T-helper 1 cell treated with Interleukin-12 subunit alpha and Interleukin-12 subunit beta and Interleukin-4 antibody, amounts not matched to agents 30 μg/mL and 1 μg/mL, for 36 hours (primary cell): ENCODE results near the gene TNFAIP8L3.

Experiments
- H3K27ac Mint-ChIP-seq: one replicate; pipeline ENCODE4 v1.8.0; 2021; ENCODE audit warnings: mild to moderate bottlenecking, mixed read lengths
- H3K27me3 Mint-ChIP-seq: one replicate; pipeline ENCODE4 v1.8.0; 2021; ENCODE audit warnings: low read depth, mixed read lengths
- H3K36me3 Mint-ChIP-seq: one replicate; pipeline ENCODE4 v1.8.0; 2021; ENCODE audit warnings: low read depth, mixed read lengths
- H3K4me1 Mint-ChIP-seq: one replicate; pipeline ENCODE4 v1.8.0; 2021; ENCODE audit warnings: low read depth, mixed read lengths
- H3K4me3 Mint-ChIP-seq: one replicate; pipeline ENCODE4 v1.8.0; 2021; ENCODE audit warnings: mild to moderate bottlenecking, moderate library complexity, mixed read lengths
- H3K9me3 Mint-ChIP-seq: one replicate; pipeline ENCODE4 v1.8.0; 2021; ENCODE audit warnings: mixed read lengths

TNFAIP8L3 gene

DNA sequence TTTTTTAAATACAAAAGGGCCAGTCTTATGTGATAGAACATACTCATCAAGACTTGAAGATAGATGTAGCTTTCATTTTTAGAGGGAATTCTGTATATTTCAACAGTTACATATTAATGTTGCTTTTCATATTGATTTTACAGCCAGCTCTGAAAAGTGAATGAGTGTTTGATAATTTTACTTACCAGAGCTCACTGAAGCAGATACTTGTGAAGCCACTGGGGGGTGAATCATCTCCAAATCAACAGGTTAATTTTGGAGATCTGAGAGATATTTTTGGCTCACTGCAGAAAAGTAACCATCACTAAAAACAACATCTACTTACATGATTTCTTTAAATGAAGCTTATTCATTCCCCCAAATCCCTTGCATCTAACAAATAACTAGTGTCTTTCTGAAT, 24.7 kb downstream of the TNFAIP8L3 start:
- no peak overlapping the region for H3K4me3 Mint-ChIP-seq
- no peaks in the 10 kb centered on the region for H3K36me3 Mint-ChIP-seq
- peaks cover 6% of the 10 kb centered on the region for H3K4me1 Mint-ChIP-seq
- H3K27me3 Mint-ChIP-seq: no peaks in the 10 kb centered on the region
- no peaks in the 10 kb centered on the region for H3K9me3 Mint-ChIP-seq
- no peak overlapping the region for H3K27ac Mint-ChIP-seq

DNA sequence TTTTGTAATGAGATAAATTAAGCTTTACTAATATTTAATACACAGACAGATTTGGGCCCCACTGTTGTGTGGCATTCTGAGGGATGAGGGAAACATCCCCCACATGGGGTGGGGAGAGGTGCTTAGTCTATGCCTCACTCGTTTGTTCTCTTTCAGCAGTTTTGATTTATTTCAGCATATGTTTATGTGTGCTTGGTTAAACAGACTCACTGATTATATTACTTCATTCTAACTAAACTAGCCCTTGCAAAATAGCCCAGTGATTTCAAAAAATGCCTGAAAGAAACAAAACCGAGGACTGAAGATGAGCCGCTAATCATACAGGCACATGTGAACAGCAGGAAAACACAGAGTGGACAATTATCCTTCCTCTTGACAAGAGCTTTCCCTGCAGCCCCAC, 27.2 kb downstream of the TNFAIP8L3 start:
- H3K36me3 Mint-ChIP-seq: no peaks in the 10 kb centered on the region
- no peak overlapping the region for H3K27ac Mint-ChIP-seq
- H3K27me3 Mint-ChIP-seq: peaks cover 10% of the 10 kb centered on the region
- no peak overlapping the region for H3K4me3 Mint-ChIP-seq
- H3K9me3 Mint-ChIP-seq: no peaks in the 10 kb centered on the region
- H3K4me1 Mint-ChIP-seq: peaks cover 6% of the 10 kb centered on the region

DNA sequence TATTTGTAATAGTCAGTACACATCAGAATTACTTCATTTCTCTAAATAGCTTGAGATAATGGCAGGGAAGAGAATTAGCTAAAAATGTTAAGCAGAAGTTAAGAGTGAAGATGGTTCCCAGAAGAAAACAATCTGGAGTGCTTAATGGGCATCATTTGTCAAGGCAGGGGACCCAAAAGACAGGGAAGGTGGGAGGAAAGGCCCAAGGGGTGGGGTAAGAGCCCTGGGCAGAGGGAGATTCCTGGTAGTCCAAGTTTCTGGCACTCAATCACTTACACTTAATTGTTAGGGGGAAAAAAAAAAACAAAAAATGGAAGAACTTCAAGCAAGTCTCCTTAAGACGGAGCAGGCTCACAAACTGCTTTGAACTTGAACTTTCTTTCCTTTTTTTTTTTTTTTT, 28.9 kb downstream of the TNFAIP8L3 start:
- no peak overlapping the region for H3K27ac Mint-ChIP-seq
- H3K36me3 Mint-ChIP-seq: no peaks in the 10 kb centered on the region
- no peaks in the 10 kb centered on the region for H3K4me1 Mint-ChIP-seq
- no peaks in the 10 kb centered on the region for H3K9me3 Mint-ChIP-seq
- peaks cover 10% of the 10 kb centered on the region for H3K27me3 Mint-ChIP-seq
- H3K4me3 Mint-ChIP-seq: no peak overlapping the region

DNA sequence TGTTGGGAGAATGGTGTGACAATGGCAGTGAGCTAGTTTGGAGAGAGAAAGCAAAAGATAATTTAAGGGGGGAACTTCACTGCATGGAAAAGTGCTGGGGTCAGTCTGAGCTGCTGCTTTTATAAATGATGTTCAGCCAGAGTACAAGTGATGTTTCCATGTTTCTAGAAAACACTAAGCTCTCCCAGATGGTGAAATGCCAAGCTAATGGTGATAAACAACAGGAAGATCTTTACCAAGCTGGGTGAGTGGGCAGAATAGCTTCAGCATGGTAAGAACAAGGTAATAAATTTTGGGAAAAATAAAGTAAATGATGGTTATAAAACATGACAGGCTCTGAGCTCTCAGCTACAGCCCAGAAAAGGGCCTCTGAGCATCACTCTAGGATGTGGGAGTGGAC, 29.4 kb downstream of the TNFAIP8L3 start:
- Mint-ChIP-seq H3K4me1 (no peaks in the 10 kb centered on the region), H3K27ac (no peak overlapping the region), H3K4me3 (no peak overlapping the region), H3K9me3 (no peaks in the 10 kb centered on the region), H3K36me3 (no peaks in the 10 kb centered on the region), H3K27me3 (peaks cover 13% of the 10 kb centered on the region)

DNA sequence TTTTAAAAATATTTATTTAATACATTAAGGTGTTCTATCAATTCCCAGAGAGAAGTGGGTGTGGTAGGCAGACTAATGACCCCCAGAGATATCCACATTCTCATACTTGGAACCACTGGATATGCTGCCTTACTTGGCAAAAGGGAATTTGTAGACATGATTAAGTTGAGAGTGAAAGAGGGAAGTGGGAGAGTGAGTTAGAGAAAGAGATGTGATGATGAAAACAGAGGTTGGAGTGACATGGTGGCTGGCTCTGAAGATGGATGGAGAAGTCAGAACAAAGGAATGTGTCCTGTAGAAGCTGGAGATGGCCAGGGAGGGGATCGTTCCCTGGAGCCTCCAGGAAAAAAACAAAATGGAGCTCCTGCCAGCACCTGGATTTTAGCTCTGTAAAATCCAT, 32.0 kb downstream of the TNFAIP8L3 start:
- H3K27me3 Mint-ChIP-seq: peaks cover 19% of the 10 kb centered on the region
- H3K27ac Mint-ChIP-seq: no peak overlapping the region
- H3K9me3 Mint-ChIP-seq: no peaks in the 10 kb centered on the region
- no peak overlapping the region for H3K4me3 Mint-ChIP-seq
- H3K36me3 Mint-ChIP-seq: no peaks in the 10 kb centered on the region
- no peaks in the 10 kb centered on the region for H3K4me1 Mint-ChIP-seq

DNA sequence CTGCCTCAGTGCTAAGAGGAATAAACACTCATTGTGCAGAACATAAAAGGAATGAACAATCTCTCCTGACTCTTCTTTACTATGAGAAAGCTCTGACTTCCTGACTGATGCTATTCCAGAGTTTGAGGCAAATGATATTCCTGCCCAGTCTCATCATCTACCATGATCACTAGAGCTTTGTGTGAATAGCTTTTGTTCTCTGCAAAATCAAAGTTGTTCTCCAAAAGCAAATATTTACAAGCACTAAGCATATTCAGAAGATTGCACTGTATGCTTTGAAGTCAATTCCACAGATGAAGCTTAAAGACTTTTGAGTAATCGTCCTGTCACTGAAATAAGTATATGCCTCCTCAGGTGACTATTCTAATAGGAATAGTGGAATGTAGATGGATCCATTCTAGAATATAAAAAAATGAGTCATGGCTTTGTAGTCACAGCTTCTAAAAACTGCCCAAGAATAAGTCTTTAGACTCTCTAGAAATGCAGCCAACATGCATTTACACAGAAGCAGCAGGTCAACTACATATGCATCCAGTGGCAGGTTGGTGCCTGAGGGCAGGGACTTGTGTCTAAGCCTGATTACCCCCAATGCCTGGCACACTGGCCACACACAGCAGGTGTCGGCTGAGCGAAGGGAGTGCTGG, 34.6 kb downstream of the TNFAIP8L3 start:
- Mint-ChIP-seq H3K9me3 (no peaks in the 10 kb centered on the region), H3K27me3 (peaks cover 27% of the 10 kb centered on the region), H3K4me1 (no peaks in the 10 kb centered on the region), H3K4me3 (no peak overlapping the region), H3K27ac (no peak overlapping the region), H3K36me3 (no peaks in the 10 kb centered on the region)

DNA sequence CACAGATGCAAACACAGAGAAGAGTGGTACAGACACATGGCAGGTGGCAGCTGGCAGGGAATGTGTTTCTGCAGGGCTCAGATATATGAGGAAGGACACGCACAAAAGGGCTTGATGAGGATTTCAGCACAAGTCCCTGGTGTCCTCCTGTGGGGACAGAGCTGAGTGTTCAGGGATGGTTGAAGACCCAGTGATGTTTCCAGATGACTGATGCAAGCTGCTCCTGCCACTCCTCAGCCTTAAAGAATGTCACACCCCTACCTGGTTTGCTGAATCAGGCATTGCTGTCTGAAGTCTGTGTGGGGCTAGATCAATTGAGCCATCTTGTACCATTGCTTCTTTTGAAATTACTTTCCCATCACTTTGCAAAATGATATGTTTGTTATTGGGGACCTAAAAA, 40.2 kb downstream of the TNFAIP8L3 start:
- H3K36me3 Mint-ChIP-seq: no peaks in the 10 kb centered on the region
- H3K27me3 Mint-ChIP-seq: peaks cover 22% of the 10 kb centered on the region
- H3K4me1 Mint-ChIP-seq: no peaks in the 10 kb centered on the region
- no peaks in the 10 kb centered on the region for H3K9me3 Mint-ChIP-seq
- no peak overlapping the region for H3K27ac Mint-ChIP-seq
- H3K4me3 Mint-ChIP-seq: no peak overlapping the region

DNA sequence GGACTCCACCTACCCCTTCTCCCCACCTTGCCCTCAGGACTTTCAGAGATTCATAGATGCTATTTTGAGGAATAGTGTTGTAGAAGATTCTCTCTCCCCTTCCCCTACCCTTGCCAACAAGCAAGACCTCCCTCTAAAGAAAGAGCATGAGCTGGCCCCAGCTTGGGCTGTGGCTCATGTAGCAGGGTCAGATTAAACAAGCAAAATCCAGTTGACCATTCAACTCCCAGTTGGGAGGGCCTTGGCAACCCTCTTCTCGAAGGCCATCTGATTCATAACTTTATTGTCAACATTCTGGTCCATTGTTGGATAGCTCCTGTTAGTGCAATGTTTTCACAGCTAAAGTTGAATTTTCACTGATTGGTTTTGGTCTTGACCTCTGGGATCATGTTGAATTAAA, 41.1 kb downstream of the TNFAIP8L3 start:
- H3K9me3 Mint-ChIP-seq: no peaks in the 10 kb centered on the region
- H3K27ac Mint-ChIP-seq: no peak overlapping the region
- H3K4me3 Mint-ChIP-seq: no peak overlapping the region
- H3K4me1 Mint-ChIP-seq: no peaks in the 10 kb centered on the region
- no peaks in the 10 kb centered on the region for H3K36me3 Mint-ChIP-seq
- peaks cover 22% of the 10 kb centered on the region for H3K27me3 Mint-ChIP-seq

DNA sequence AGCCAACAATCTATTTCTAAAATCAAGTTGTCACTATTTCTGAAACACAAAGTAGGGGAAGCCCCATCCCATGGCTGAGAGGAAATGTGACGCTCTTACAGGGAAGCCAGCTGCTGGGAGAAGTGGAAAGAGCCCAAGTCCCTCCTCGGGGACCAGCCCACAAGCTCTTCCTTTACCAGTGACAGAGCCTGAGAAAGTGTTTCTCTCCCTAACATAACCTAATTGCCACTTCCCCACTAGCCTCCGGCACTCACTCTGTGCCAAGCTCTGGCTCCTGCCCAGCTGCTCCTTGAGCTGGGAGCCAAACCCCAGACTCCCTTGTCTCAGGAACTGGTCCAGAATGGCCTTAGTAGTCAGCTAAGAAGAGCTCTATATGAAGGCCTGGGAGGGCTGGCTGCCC, 42.9 kb downstream of the TNFAIP8L3 start:
- H3K9me3 Mint-ChIP-seq: no peaks in the 10 kb centered on the region
- H3K4me3 Mint-ChIP-seq: no peak overlapping the region
- H3K36me3 Mint-ChIP-seq: no peaks in the 10 kb centered on the region
- peaks cover 20% of the 10 kb centered on the region for H3K27me3 Mint-ChIP-seq
- no peaks in the 10 kb centered on the region for H3K4me1 Mint-ChIP-seq
- no peak overlapping the region for H3K27ac Mint-ChIP-seq

DNA sequence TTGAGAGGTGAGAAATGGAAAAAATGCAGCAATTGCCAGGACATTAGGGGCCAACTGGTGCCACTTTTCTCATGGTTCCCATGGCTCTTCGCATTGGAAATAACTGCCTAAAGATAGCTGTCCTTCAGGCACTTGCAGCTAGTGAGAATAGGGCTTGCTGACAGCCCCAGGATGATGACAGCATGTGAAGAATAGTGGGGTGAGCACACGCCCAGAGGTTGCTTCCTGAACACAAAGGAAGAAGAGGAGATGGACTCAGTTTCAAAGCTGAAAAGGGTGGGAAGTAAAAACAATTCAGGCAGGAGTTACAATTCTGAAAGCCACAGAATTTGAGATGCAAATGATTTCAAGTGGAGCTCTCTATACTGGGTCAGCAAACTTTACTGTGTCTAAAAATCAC, 45.6 kb downstream of the TNFAIP8L3 start:
- H3K9me3 Mint-ChIP-seq: no peaks in the 10 kb centered on the region
- peaks cover 13% of the 10 kb centered on the region for H3K27me3 Mint-ChIP-seq
- H3K36me3 Mint-ChIP-seq: no peaks in the 10 kb centered on the region
- H3K4me3 Mint-ChIP-seq: no peak overlapping the region
- no peaks in the 10 kb centered on the region for H3K4me1 Mint-ChIP-seq
- no peak overlapping the region for H3K27ac Mint-ChIP-seq

DNA sequence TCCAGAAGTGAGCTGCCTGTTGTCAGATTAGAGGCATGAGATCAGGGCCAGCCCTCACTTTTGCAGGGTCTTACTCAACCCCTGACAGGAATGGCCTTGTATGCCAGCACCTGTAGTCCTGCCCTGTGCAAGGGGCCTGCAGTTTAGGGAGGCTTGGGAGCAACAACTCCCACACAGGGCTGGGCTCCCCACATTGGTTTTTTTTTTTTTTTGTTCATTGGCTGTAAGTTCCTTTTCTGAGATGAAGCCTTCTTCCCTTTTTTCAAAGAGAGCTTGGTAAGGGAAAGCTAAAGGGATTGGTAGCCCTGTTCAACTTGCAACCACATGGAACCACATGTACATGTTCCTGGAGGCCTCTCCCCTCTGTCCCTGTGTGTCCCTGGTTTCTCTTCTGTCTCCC, 46.4 kb downstream of the TNFAIP8L3 start:
- Mint-ChIP-seq H3K9me3 (no peaks in the 10 kb centered on the region), H3K4me1 (no peaks in the 10 kb centered on the region), H3K4me3 (no peak overlapping the region), H3K27me3 (peaks cover 15% of the 10 kb centered on the region), H3K36me3 (no peaks in the 10 kb centered on the region), H3K27ac (no peak overlapping the region)

DNA sequence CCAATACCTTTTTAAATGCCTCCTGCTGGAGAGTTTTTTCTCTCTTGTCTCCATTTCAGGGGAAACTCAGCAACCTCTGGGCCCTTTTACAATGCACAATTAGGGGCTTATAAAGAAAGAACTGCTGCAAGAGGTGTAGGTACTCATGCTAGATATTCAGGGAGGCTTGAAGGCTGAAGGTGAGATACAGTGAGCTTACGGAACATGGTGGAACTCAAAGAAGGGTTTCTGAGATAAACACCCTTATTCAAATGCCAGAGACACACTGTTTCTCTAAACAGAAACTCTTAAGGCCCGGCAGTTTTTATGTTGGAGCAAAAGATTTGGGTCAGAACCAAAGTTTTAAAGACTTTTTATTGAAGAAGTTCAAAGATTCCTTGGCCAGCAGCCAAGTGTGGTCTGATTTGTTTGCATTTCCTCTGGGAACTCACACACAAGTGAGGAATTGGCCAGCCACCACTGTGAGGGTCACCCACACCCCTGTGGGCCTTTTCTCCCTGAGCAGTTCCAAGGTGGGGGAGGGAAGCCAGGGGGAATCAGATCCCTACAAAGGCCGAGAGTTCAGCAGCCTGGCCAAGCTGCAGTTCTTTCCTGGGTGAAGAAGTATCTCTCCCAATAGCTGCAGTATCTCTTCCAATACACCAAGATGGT, 47.8 kb downstream of the TNFAIP8L3 start:
- H3K4me3 Mint-ChIP-seq: no peak overlapping the region
- no peaks in the 10 kb centered on the region for H3K9me3 Mint-ChIP-seq
- no peak overlapping the region for H3K27ac Mint-ChIP-seq
- H3K36me3 Mint-ChIP-seq: no peaks in the 10 kb centered on the region
- peaks cover 12% of the 10 kb centered on the region for H3K27me3 Mint-ChIP-seq
- H3K4me1 Mint-ChIP-seq: no peaks in the 10 kb centered on the region

DNA sequence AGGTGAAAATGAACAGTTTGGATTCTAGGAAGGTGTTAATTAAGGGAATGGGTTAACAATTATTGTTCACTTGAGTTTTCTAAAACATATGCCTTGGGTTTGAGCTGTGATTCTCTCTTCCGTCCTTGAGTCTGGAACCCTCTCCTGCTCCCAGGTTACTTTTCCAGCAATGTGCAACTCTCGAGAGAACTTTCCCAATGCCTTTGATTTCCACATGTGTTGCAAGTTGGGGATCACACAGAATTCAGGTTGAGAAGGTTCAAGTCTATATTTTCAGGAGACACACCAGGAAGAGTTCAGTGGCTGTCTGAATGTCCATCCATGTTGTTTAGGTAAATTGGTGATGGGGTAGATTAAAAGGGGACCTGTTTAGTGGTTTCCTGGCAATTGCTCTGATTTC, 48.7 kb downstream of the TNFAIP8L3 start:
- Mint-ChIP-seq H3K36me3 (no peaks in the 10 kb centered on the region), H3K9me3 (no peaks in the 10 kb centered on the region)

DNA sequence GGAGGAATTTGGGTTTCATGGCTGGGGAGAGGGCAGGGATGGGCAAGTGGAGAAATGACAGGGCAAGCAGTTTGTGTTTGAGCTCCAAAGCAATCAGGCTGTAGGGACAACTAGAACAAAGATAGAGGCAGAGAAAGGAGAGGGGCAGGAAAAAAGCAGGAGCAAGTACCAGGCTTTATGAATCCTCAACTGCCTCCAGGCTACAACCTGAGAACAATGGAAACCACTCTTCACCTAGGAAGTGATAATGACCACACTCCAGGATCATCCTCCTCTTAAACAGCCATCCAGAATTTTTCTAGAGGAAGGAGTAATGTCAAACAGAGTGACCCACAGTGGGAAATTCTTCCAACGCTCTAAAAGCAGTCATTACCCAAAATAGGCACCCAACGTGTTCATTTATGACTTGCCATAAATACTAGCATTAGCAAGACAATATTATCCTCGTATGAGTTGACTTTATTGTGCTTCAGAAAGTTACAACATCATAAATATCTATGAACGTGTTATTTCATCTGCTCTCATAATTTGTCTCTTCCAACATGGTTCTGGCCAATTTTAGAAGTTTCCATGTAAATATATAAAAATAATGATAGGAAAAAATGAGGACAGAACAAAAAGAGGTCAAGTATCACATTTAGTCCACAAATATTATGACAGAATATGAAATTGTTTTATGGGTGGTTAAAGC, 50.5 kb downstream of the TNFAIP8L3 start:
- Mint-ChIP-seq H3K36me3 (no peaks in the 10 kb centered on the region), H3K27me3 (peaks cover 6% of the 10 kb centered on the region), H3K4me3 (no peak overlapping the region), H3K4me1 (no peaks in the 10 kb centered on the region), H3K9me3 (no peaks in the 10 kb centered on the region), H3K27ac (no peak overlapping the region)

More for the DNA sequence above, 48.7 kb downstream of the TNFAIP8L3 start:
- H3K4me1 Mint-ChIP-seq: no peaks in the 10 kb centered on the region
- peaks cover 6% of the 10 kb centered on the region for H3K27me3 Mint-ChIP-seq
- no peak overlapping the region for H3K27ac Mint-ChIP-seq
- no peak overlapping the region for H3K4me3 Mint-ChIP-seq

DNA sequence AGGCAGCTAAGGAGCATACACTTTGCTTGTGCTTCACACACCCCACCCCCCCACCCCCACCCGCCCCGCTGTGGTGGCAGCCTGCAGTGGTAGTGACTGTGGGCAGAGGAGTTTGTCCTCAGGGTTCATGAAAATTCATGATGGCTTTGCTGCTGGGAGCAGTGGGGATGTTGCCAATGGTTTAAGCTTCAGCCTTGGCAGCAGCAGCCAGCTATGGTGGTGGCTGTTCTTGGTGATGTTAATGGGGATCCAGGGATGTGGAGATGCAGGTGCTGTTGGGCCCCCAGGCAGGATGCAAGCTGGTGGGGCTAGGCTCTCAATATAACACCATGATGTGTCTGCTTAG, 55.8 kb downstream of the TNFAIP8L3 start:
- H3K4me3 Mint-ChIP-seq: no peak overlapping the region
- no peak overlapping the region for H3K27ac Mint-ChIP-seq
- peaks cover 4% of the 10 kb centered on the region for H3K27me3 Mint-ChIP-seq
- no peaks in the 10 kb centered on the region for H3K36me3 Mint-ChIP-seq
- H3K4me1 Mint-ChIP-seq: no peaks in the 10 kb centered on the region
- H3K9me3 Mint-ChIP-seq: no peaks in the 10 kb centered on the region
